ENCODE results near the gene AHRR. TPM values are rescaled to one million over a fixed set of nuclear protein-coding genes. Genes with fewer than 3 reads are reported as not detected.
"Not testable (repeated sequence)": the region's sequence is repeated elsewhere in the genome, so short reads cannot be mapped to it uniquely, and the experiment has no call there.

Gene AHRR
- total RNA-seq, 6 experiments from 2014 or later = 0.06 to 0.81 (median 0.43) TPM

DNA sequence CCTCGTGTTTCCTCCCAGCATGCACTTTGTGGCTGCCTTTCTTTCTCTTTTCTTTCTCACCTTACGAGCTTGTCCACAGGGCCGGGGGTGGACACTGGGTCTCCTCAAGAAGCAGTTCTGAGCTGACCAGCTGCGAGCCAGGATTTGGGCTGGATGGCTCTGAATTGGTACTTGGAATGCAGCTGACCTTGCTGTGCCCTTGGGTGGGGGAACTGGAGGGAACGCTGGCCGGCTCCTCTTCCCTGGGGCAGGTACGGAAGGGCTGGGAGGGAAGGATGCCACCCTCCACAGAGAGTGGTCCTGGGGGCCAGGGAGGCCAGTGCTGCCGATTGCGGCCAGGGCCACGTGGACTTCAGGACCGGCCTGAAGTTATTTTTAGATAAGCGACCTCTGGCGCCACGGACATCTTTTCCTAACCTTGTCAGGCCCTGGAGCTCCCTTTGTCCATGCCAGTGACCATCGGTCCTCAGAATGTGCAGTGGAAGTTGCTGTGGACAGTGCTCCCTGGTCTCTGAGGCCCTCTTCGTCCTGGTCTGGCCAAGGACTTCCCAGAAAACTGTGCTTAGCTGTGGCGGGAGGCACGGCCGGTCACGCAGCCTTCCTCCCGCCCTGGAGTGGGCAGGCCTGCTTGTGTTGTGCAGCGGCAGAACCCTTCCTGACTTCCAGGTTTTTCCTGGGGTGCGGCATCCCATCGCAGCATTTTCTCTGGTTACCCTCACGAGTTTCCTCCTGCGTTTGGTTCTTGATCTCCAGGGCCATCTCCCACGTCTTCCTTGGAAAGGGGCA, 13.5 kb upstream of the AHRR start:
- H3K27me3 ChIP-seq = no peaks in the 10 kb centered on the region
- no peaks in the 10 kb centered on the region for H3K9me3 ChIP-seq
- H3K4me3 ChIP-seq = no peak overlapping the region
- ATAC-seq (no peak), DNase-seq (peak in 1 of 3 donors; percentile 27)
- H3K27ac ChIP-seq = no peak overlapping the region
- WGBS (ENCODE audit: insufficient coverage, low coverage, low lambda C conversion rate, missing lambda C conversion rate) = 95% methylated on average over 10 of the region's 27 CpGs
- H3K36me3 ChIP-seq = peaks cover 0 to 24% (median 11%) of the 10 kb centered on the region in 4 donors
- intact Hi-C loops (cut with DNase I) = no loop called here
- no peak for TF ChIP-seq POLR2A (IDR thresholded peaks at IDR 0.05)
- peaks cover 0 to 5% (median 0%) of the 10 kb centered on the region in 4 donors for H3K4me1 ChIP-seq

DNA sequence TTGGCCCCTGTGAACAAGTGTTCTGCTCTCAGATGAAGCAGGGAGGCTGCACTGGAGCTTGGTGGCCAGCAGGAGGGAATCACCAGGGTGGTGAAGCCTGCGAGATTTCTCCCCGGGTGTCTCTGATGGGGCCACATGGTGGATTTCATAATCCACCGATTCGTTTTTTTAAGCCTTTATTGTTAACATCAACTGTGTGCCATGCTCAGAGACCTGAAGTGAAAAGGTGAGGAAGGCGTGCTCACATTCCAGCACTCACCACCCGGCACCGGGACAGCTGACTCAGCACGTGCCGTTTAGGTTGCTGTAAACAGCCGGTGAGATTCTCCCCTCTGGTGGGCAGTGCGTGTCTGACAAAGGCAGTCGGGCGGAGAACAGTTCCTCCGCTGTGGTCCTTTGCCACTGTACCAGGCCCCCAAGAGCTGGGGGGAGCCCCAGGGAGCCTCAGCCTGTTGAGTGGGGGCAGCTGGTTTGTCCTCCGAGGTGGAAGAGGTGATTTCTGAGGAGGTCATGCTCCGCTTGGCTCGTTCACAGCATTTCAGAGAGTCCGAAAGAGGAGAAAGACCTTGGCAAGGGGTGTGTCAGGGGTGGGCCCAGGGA, 12.7 kb upstream of the AHRR start:
- TF ChIP-seq, protein P1, sequence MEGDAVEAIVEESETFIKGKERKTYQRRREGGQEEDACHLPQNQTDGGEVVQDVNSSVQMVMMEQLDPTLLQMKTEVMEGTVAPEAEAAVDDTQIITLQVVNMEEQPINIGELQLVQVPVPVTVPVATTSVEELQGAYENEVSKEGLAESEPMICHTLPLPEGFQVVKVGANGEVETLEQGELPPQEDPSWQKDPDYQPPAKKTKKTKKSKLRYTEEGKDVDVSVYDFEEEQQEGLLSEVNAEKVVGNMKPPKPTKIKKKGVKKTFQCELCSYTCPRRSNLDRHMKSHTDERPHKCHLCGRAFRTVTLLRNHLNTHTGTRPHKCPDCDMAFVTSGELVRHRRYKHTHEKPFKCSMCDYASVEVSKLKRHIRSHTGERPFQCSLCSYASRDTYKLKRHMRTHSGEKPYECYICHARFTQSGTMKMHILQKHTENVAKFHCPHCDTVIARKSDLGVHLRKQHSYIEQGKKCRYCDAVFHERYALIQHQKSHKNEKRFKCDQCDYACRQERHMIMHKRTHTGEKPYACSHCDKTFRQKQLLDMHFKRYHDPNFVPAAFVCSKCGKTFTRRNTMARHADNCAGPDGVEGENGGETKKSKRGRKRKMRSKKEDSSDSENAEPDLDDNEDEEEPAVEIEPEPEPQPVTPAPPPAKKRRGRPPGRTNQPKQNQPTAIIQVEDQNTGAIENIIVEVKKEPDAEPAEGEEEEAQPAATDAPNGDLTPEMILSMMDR (IDR thresholded peaks at IDR 0.05) = no peak
- no peak for TF ChIP-seq POLR2A (IDR thresholded peaks at IDR 0.05)
- Histone ChIP-seq H3K27ac (no peak overlapping the region), H3K4me3 (no peak overlapping the region), H3K36me3 (peaks cover 0 to 24% (median 11%) of the 10 kb centered on the region in 4 donors), H3K9me3 (no peaks in the 10 kb centered on the region), H3K4me1 (peaks cover 0 to 5% (median 0%) of the 10 kb centered on the region in 4 donors), H3K27me3 (no peaks in the 10 kb centered on the region)
- WGBS (ENCODE audit: insufficient coverage, low coverage, low lambda C conversion rate, missing lambda C conversion rate) = 87% methylated on average over 3 of the region's 18 CpGs
- DNase-seq = peak in 1 of 3 donors; percentile 30
- intact Hi-C loops (cut with DNase I) = no loop called here
- ATAC-seq = no peak

DNA sequence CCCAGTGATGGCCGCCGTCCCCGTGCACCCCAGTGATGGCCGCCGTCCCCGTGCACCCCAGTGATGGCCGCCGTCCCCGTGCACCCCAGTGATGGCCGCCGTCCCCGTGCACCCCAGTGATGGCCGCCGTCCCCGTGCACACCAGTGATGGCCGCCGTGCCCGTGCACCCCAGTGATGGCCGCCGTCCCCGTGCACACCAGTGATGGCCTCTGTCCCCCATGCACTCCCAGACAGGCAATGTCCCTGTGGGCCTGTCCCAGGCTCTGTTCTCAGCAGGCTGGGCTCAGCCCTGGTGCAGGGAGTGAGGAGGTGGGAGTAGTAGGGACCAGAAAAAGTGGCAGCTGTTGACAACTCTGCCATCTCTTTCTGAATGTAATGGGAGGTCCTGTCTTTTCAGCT, 11.7 kb upstream of the AHRR start:
- H3K4me1 ChIP-seq; intact Hi-C loops (cut with DNase I); H3K27ac ChIP-seq; H3K4me3 ChIP-seq; H3K27me3 ChIP-seq; DNase-seq; ATAC-seq; H3K9me3 ChIP-seq: not testable (repeated sequence)
- no CpG with 5 or more reads among the region's 21 CpGs for WGBS (ENCODE audit: insufficient coverage, low coverage, low lambda C conversion rate, missing lambda C conversion rate)
- peaks cover 0 to 32% (median 15%) of the 10 kb centered on the region in 4 donors for H3K36me3 ChIP-seq

DNA sequence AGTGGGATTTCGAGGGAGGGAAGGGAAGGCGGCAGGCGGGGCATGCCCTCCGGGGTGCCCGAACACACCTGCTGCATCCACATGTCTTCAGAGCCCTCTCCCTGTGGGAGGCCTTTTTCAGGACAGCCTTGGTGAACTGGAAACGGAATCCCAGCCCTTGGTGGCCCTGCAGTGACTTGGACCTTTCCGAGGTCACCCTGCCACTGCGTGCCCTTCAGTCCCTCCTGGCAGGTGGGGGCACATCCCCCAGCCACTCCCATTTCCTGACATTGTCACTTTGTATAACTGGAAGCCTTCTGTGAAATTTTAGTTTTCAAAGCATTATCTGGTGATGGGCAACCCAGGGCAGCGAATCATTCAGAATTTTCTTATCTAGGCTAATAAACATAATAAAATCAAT, 11.0 kb upstream of the AHRR start:
- H3K36me3 ChIP-seq = peaks cover 0 to 36% (median 19%) of the 10 kb centered on the region in 4 donors
- 0% methylated on average over 1 of the region's 9 CpGs for WGBS (ENCODE audit: insufficient coverage, low coverage, low lambda C conversion rate, missing lambda C conversion rate)
- no peak overlapping the region for H3K4me3 ChIP-seq
- H3K27me3 ChIP-seq = no peaks in the 10 kb centered on the region
- intact Hi-C loops (cut with DNase I) = no loop called here
- DNase-seq (peak in 2 of 3 donors; percentile 22 to 60), ATAC-seq (peak; percentile 5 to 82 (median 21))
- no peak for TF ChIP-seq POLR2A (IDR thresholded peaks at IDR 0.05)
- TF ChIP-seq, protein P1 (IDR thresholded peaks at IDR 0.05) = no peak
- H3K27ac ChIP-seq = no peak overlapping the region
- H3K9me3 ChIP-seq = no peaks in the 10 kb centered on the region
- H3K4me1 ChIP-seq = peaks cover 0 to 5% (median 0%) of the 10 kb centered on the region in 4 donors

DNA sequence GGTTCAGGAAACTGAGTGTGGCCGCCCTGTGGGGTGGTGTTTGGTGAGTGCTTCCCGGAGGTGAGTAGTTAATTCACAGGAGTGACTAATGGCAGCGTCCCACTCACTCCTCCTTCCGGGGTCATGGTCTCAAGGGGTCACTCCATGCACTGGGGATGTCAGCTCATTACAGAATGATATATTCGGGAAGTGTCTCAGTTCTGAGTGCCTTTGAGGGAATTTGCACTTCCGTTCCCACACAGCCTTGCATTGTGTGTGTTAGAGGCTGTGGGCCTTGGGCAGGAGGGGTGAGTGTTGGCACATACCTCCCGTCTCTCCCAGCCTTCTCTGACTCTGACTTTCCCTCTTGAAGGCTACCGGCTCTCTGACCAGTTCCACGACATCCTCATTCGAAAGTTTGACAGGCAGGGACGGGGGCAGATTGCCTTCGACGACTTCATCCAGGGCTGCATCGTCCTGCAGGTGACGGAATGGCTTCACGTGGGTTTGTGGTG, 10.5 kb upstream of the AHRR start:
- ATAC-seq = peak; percentile 31 to 92 (median 52)
- peak in 2 of 3 donors; percentile 42 to 73 for DNase-seq
- Histone ChIP-seq H3K9me3 (no peaks in the 10 kb centered on the region), H3K27ac (no peak overlapping the region), H3K4me3 (no peak overlapping the region), H3K36me3 (peaks cover 0 to 32% (median 19%) of the 10 kb centered on the region in 4 donors), H3K27me3 (no peaks in the 10 kb centered on the region), H3K4me1 (peaks cover 0 to 5% (median 0%) of the 10 kb centered on the region in 4 donors)
- 52% methylated on average over 5 of the region's 16 CpGs for whole genome bisulfite sequencing (ENCODE audit: insufficient coverage, low coverage, low lambda C conversion rate, missing lambda C conversion rate)
- intact Hi-C loops (cut with DNase I) = no loop called here
- no peak for TF ChIP-seq POLR2A (IDR thresholded peaks at IDR 0.05)
- TF ChIP-seq, protein P1 (IDR thresholded peaks at IDR 0.05) = no peak
